ENCODE measurements around the gene ZNF24. TPM values are rescaled to one million over a fixed set of nuclear protein-coding genes. Genes with fewer than 3 reads are reported as not detected.

The ZNF24 gene
- total RNA-seq, 1 experiment from 2014 or later, result 56.9 TPM

GRCh38 chr18:35376393-35376741, 32.1 kb upstream of the ZNF24 start:
- Mint-ChIP-seq H3K27ac (no peak overlapping the region), H3K9me3 (peaks cover 2% of the 10 kb centered on the region), H3K4me1 (peaks cover 9% of the 10 kb centered on the region), H3K36me3 (no peaks in the 10 kb centered on the region), H3K4me3 (peak overlapping the region; percentile 79), H3K27me3 (ENCODE audit: low read depth) (peaks cover 25% of the 10 kb centered on the region)
- ChIA-PET CTCF (no interaction called here), POLR2A (no interaction called here)
- peak; percentile 71 for ATAC-seq
- DNase-seq (ENCODE audit: low spot score), result peak; percentile 35
- no peak for TF ChIP-seq TEAD4 (CRISPR knock-in tag; IDR thresholded peaks at IDR 0.05)
- no peak for TF ChIP-seq HMGXB4 (CRISPR knock-in tag; IDR thresholded peaks at IDR 0.05)
- no peak for TF ChIP-seq ZMAT4 (CRISPR knock-in tag; IDR thresholded peaks at IDR 0.05)
- TF ChIP-seq GTF2I (CRISPR knock-in tag; conservative IDR thresholded peaks at IDR 0.05), result no peak
- TF ChIP-seq ZNF396 (CRISPR knock-in tag; IDR thresholded peaks at IDR 0.05; ENCODE audit: borderline replicate concordance), result no peak
- no peak for TF ChIP-seq ZNF232 (CRISPR knock-in tag; IDR thresholded peaks at IDR 0.05)
- TF ChIP-seq FOXK1 (CRISPR knock-in tag; IDR thresholded peaks at IDR 0.05), result no peak
- TF ChIP-seq JAZF1 (CRISPR knock-in tag; IDR thresholded peaks at IDR 0.05), result no peak
- no peak for TF ChIP-seq ZNF121 (CRISPR knock-in tag; IDR thresholded peaks at IDR 0.05)
- no peak for TF ChIP-seq E2F4 (CRISPR knock-in tag; IDR thresholded peaks at IDR 0.05; ENCODE audit: borderline replicate concordance, low read depth)
- no peak for TF ChIP-seq CREM (CRISPR knock-in tag; IDR thresholded peaks at IDR 0.05)
- no peak for TF ChIP-seq RELA (CRISPR knock-in tag; IDR thresholded peaks at IDR 0.05; ENCODE audit: borderline replicate concordance)

- CTCF ChIA-PET, result interaction anchor here (1.2 to 1.8 kb wide), 2 partner anchors 12 to 20 kb away, joined by 4 to 9 read pairs; no protein-coding TSS in a partner anchor
These were observed 30.5 kb upstream of the ZNF24 start for GRCh38 chr18:35374708-35375107.

GRCh38 chr18:35371412-35372195, 27.4 kb upstream of the ZNF24 start:
- no peaks in the 10 kb centered on the region; the same call in 1 of the 2 replicates for H3K27me3 Mint-ChIP-seq (ENCODE audit: low read depth)
- POLR2A ChIA-PET, result no interaction called here
- DNase-seq (ENCODE audit: low spot score), result no peak
- no peaks in the 10 kb centered on the region for H3K36me3 Mint-ChIP-seq
- no peak for TF ChIP-seq ZBTB21 (CRISPR knock-in tag; IDR thresholded peaks at IDR 0.05; ENCODE audit: borderline replicate concordance)
- no peak for TF ChIP-seq ATF3 (CRISPR knock-in tag; conservative IDR thresholded peaks at IDR 0.05)
- TF ChIP-seq RELA (CRISPR knock-in tag; IDR thresholded peaks at IDR 0.05; ENCODE audit: borderline replicate concordance), result no peak
- no peak for TF ChIP-seq NR1H2 (CRISPR knock-in tag; IDR thresholded peaks at IDR 0.05)
- CTCF ChIA-PET, result no interaction called here
- H3K4me3 Mint-ChIP-seq, result no peak overlapping the region
- no peak for ATAC-seq
- no peaks in the 10 kb centered on the region for H3K9me3 Mint-ChIP-seq
- H3K4me1 Mint-ChIP-seq, result peaks cover 4% of the 10 kb centered on the region; the same call in 1 of the 2 replicates
- no peak overlapping the region for H3K27ac Mint-ChIP-seq

More at GRCh38 chr18:35374708-35375107, 30.5 kb upstream of the ZNF24 start:
- Mint-ChIP-seq H3K27ac (no peak overlapping the region), H3K9me3 (no peaks in the 10 kb centered on the region), H3K27me3 (ENCODE audit: low read depth) (peaks cover 22% of the 10 kb centered on the region), H3K4me3 (no peak overlapping the region), H3K4me1 (peaks cover 9% of the 10 kb centered on the region), H3K36me3 (no peaks in the 10 kb centered on the region)
- no peak for ATAC-seq
- no peak for TF ChIP-seq NR2C2 (CRISPR knock-in tag; IDR thresholded peaks at IDR 0.05)
- TF ChIP-seq MLX (CRISPR knock-in tag; IDR thresholded peaks at IDR 0.05), result no peak
- no peak for TF ChIP-seq PRRX2 (CRISPR knock-in tag; IDR thresholded peaks at IDR 0.05)
- TF ChIP-seq GTF2I (CRISPR knock-in tag; conservative IDR thresholded peaks at IDR 0.05), result no peak
- TF ChIP-seq ZNF121 (CRISPR knock-in tag; IDR thresholded peaks at IDR 0.05), result no peak
- no peak for DNase-seq (ENCODE audit: low spot score)
- POLR2A ChIA-PET, result no interaction called here

Measured in WTC11 (cell line).